ENCODE data around the gene GABRG3.

The GABRG3 gene

GRCh38 chr15:27499719-27500118 lies 528.7 kb downstream of the GABRG3 start:
- Histone ChIP-seq H3K9me3 (no peaks in the 10 kb centered on the region), H3K4me1 (no peaks in the 10 kb centered on the region), H3K4me3 (ENCODE audit: low read depth, low read length) (no peak overlapping the region), H3K27me3 (no peaks in the 10 kb centered on the region), H3K36me3 (no peaks in the 10 kb centered on the region)
- DNase-seq, result no peak
- TF ChIP-seq CTCF (IDR thresholded peaks at IDR 0.05; ENCODE audit: low read depth, low read length), result no peak

GRCh38 chr15:27500206-27500605 lies 529.2 kb downstream of the GABRG3 start:
- Histone ChIP-seq H3K4me1 (no peaks in the 10 kb centered on the region), H3K36me3 (no peaks in the 10 kb centered on the region), H3K27me3 (no peaks in the 10 kb centered on the region), H3K4me3 (ENCODE audit: low read depth, low read length) (no peak overlapping the region), H3K9me3 (no peaks in the 10 kb centered on the region)
- no peak for DNase-seq
- TF ChIP-seq CTCF (IDR thresholded peaks at IDR 0.05; ENCODE audit: low read depth, low read length), result no peak

GRCh38 chr15:27506752-27507151 lies 535.8 kb downstream of the GABRG3 start:
- no peak for DNase-seq
- H3K36me3 ChIP-seq, result no peaks in the 10 kb centered on the region
- H3K9me3 ChIP-seq, result peaks cover 2% of the 10 kb centered on the region
- no peaks in the 10 kb centered on the region for H3K4me1 ChIP-seq
- TF ChIP-seq CTCF (IDR thresholded peaks at IDR 0.05; ENCODE audit: low read depth, low read length), result no peak
- H3K4me3 ChIP-seq (ENCODE audit: low read depth, low read length), result no peak overlapping the region
- no peaks in the 10 kb centered on the region for H3K27me3 ChIP-seq

GRCh38 chr15:27509014-27509413 lies 538.0 kb downstream of the GABRG3 start:
- Histone ChIP-seq H3K9me3 (peaks cover 2% of the 10 kb centered on the region), H3K4me1 (no peaks in the 10 kb centered on the region), H3K4me3 (ENCODE audit: low read depth, low read length) (no peak overlapping the region), H3K36me3 (no peaks in the 10 kb centered on the region), H3K27me3 (no peaks in the 10 kb centered on the region)
- no peak for TF ChIP-seq CTCF (IDR thresholded peaks at IDR 0.05; ENCODE audit: low read depth, low read length)
- no peak for DNase-seq

- H3K4me3 ChIP-seq (ENCODE audit: low read depth, low read length), result no peak overlapping the region
- TF ChIP-seq CTCF (IDR thresholded peaks at IDR 0.05; ENCODE audit: low read depth, low read length), result no peak
- no peaks in the 10 kb centered on the region for H3K36me3 ChIP-seq
- H3K9me3 ChIP-seq, result peaks cover 2% of the 10 kb centered on the region
- H3K27me3 ChIP-seq, result no peaks in the 10 kb centered on the region
- H3K4me1 ChIP-seq, result no peaks in the 10 kb centered on the region; the same call in 1 of the 2 replicates
- no peak for DNase-seq
These were observed 541.5 kb downstream of the GABRG3 start for GRCh38 chr15:27512281-27513001.

- H3K4me3 ChIP-seq (ENCODE audit: low read depth, low read length), result no peak overlapping the region
- no peaks in the 10 kb centered on the region for H3K27me3 ChIP-seq
- no peak for TF ChIP-seq CTCF (IDR thresholded peaks at IDR 0.05; ENCODE audit: low read depth, low read length)
- no peaks in the 10 kb centered on the region; the same call in 1 of the 2 replicates for H3K9me3 ChIP-seq
- no peaks in the 10 kb centered on the region; the same call in 1 of the 2 replicates for H3K4me1 ChIP-seq
- no peaks in the 10 kb centered on the region for H3K36me3 ChIP-seq
- DNase-seq, result no peak
These were observed 543.5 kb downstream of the GABRG3 start for GRCh38 chr15:27514526-27514925.
